ENCODE data around the gene GEMIN4.

The GEMIN4 gene

DNA sequence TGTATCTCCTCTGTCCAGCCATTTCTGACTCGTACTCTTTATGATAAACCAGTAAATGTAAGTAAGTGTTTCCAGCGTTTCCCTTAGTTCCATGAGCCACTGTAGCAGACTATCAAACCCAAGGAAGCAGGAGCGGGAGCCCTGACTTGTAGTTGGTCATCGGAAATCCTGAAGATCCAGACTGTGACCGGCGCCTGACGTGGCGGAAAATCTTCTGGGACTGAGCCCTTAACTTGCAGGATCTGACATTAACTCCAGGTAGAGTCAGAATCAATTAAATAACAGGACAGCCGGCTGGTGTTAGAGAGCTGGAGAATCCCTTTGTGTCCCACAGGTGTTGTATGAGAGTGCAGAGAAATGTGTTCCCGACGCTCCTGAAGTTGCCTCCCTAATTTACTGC is 26.0 kb upstream of the GEMIN4 start:
- no peak overlapping the region for H3K27ac ChIP-seq (replicated peaks; ENCODE audit: low read length)
- no peaks in the 10 kb centered on the region for H3K9me3 ChIP-seq (replicated peaks in 1 of 2; ENCODE audit: control insufficient read depth in 2 of 2, insufficient read depth in 1 of 2, low read depth in 1 of 2, low read length in 2 of 2)
- no peak overlapping the region for H3K4me3 ChIP-seq (ENCODE audit: low read length in 2 of 2)
- H3K18ac ChIP-seq (ENCODE audit: low read length): no peak overlapping the region
- H2AK5ac ChIP-seq (ENCODE audit: low read depth, low read length): no peak overlapping the region
- H2BK120ac ChIP-seq (ENCODE audit: low read depth, low read length): no peak overlapping the region
- H2BK15ac ChIP-seq (ENCODE audit: low read length): no peak overlapping the region
- no peak overlapping the region for H3K23ac ChIP-seq (ENCODE audit: low read depth, low read length, poor library complexity)
- H3K36me3 ChIP-seq (replicated peaks in 1 of 2; ENCODE audit: control insufficient read depth in 2 of 2, insufficient read depth in 2 of 2, low read length in 2 of 2): peaks cover 31 to 63% of the 10 kb centered on the region in 2 donors
- H4K8ac ChIP-seq (ENCODE audit: low read depth, low read length): no peak overlapping the region
- peaks cover 10% of the 10 kb centered on the region for H3K79me1 ChIP-seq (ENCODE audit: low read depth, low read length)
- H3K27me3 ChIP-seq (ENCODE audit: control insufficient read depth in 3 of 3, insufficient read depth in 3 of 3, low read depth in 1 of 3, low read length in 3 of 3): no peaks in the 10 kb centered on the region
- no peak overlapping the region for H4K91ac ChIP-seq (ENCODE audit: low read depth, low read length, poor library complexity)
- no peak overlapping the region for H3K4me2 ChIP-seq (ENCODE audit: insufficient read depth, low read length, poor library complexity, severe bottlenecking)
- no peak overlapping the region for H2AFZ ChIP-seq (ENCODE audit: low read length)
- H3K4ac ChIP-seq (ENCODE audit: low read length): no peak overlapping the region
- WGBS, 2 donors (ENCODE audit: extremely low coverage in 2 of 2, insufficient read length in 2 of 2, insufficient replicate concordance in 1 of 2): no CpG with 5 or more reads among the region's 11 CpGs
- DNase-seq (ENCODE audit: low spot score): no peak
- no peak overlapping the region for H3K14ac ChIP-seq (ENCODE audit: low read length)
- no peak overlapping the region for H3K9ac ChIP-seq (ENCODE audit: low read depth, low read length, poor library complexity)
- H2BK5ac ChIP-seq (ENCODE audit: low read length): no peak overlapping the region
- H2BK12ac ChIP-seq (ENCODE audit: low read length): no peak overlapping the region
- peaks cover 12 to 16% of the 10 kb centered on the region in 2 donors for H3K4me1 ChIP-seq (ENCODE audit: control insufficient read depth in 2 of 2, insufficient read depth in 1 of 2, low read depth in 1 of 2, low read length in 2 of 2)

DNA sequence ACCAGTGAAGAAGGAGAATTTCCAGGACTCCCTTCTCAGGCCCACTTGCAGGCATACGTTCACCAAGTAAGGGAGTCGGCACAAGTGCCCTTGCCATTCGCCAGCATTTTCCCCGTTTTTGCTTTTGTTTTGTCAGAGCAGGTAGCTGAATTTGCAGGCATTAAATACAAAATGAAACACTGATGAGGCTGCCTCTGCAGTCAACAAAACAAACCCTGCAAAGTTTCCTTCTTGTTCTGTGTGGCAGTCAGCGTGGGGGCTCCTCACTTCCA is 22.2 kb upstream of the GEMIN4 start:
- Histone ChIP-seq H3K4me3 (ENCODE audit: low read length in 2 of 2) (no peak overlapping the region), H3K79me1 (ENCODE audit: low read depth, low read length) (peaks cover 3% of the 10 kb centered on the region), H3K4me2 (ENCODE audit: insufficient read depth, low read length, poor library complexity, severe bottlenecking) (peak overlapping the region; percentile 62), H3K27ac (replicated peaks; ENCODE audit: low read length) (peak overlapping the region; percentile 88), H4K91ac (ENCODE audit: low read depth, low read length, poor library complexity) (no peak overlapping the region), H3K9me3 (replicated peaks in 1 of 2; ENCODE audit: control insufficient read depth in 2 of 2, insufficient read depth in 1 of 2, low read depth in 1 of 2, low read length in 2 of 2) (no peaks in the 10 kb centered on the region), H3K14ac (ENCODE audit: low read length) (no peak overlapping the region), H2BK120ac (ENCODE audit: low read depth, low read length) (peak overlapping the region; percentile 52), H2AFZ (ENCODE audit: low read length) (no peak overlapping the region), H3K23ac (ENCODE audit: low read depth, low read length, poor library complexity) (no peak overlapping the region), H2AK5ac (ENCODE audit: low read depth, low read length) (no peak overlapping the region), H3K18ac (ENCODE audit: low read length) (peak overlapping the region; percentile 33), H2BK12ac (ENCODE audit: low read length) (no peak overlapping the region), H3K9ac (ENCODE audit: low read depth, low read length, poor library complexity) (no peak overlapping the region), H4K8ac (ENCODE audit: low read depth, low read length) (no peak overlapping the region), H2BK15ac (ENCODE audit: low read length) (no peak overlapping the region), H3K27me3 (ENCODE audit: control insufficient read depth in 3 of 3, insufficient read depth in 3 of 3, low read depth in 1 of 3, low read length in 3 of 3) (no peaks in the 10 kb centered on the region), H3K4me1 (ENCODE audit: control insufficient read depth in 2 of 2, insufficient read depth in 1 of 2, low read depth in 1 of 2, low read length in 2 of 2) (peaks cover 6 to 18% of the 10 kb centered on the region in 2 donors), H3K36me3 (replicated peaks in 1 of 2; ENCODE audit: control insufficient read depth in 2 of 2, insufficient read depth in 2 of 2, low read length in 2 of 2) (peaks cover 44 to 89% of the 10 kb centered on the region in 2 donors), H2BK5ac (ENCODE audit: low read length) (peak overlapping the region; percentile 22), H3K4ac (ENCODE audit: low read length) (no peak overlapping the region)
- WGBS, 2 donors (ENCODE audit: extremely low coverage in 2 of 2, insufficient read length in 2 of 2, insufficient replicate concordance in 1 of 2): no CpG with 5 or more reads among the region's 5 CpGs
- DNase-seq (ENCODE audit: low spot score): no peak

DNA sequence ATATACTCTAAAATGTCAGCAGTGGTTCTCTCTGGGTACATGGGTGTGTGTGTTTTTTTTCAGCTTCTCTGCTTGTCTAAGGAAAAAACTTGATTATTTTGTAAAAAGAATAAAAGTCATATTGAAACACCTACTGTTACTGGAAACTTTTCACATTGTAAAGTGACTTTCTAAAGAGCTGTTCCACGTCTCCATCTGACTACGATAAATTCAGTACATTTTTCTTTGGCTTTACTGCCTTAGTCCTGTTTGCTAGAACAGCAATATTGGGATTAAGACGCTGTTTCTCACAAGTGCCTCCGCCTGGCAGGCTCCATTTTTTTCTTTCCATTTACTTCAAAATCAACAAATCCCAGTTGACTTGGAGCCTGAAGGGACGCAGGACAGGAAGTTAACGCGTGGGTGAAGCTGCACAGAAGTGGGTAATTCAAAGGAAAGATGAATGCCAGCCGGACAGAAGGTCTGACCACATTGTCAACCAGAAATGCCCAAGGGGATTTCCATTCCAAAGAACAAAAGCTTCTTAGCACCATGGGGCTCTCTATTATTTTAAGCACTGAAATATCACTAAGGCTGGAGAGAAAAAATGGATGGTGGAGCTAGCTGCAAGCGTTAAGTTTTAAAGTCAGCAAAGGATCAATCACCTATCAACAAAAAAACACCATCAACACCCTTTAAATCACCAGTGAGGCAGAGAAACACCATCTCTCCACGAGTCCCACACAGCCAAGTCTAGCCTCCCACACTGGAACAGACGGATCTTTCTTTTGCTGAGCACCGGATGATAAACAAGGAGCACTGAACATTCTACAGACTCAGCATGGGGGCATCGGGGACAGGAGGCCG is 21.6 kb upstream of the GEMIN4 start:
- Histone ChIP-seq H3K23ac (ENCODE audit: low read depth, low read length, poor library complexity) (no peak overlapping the region), H3K9ac (ENCODE audit: low read depth, low read length, poor library complexity) (no peak overlapping the region), H2BK120ac (ENCODE audit: low read depth, low read length) (peak overlapping the region; percentile 52), H3K36me3 (replicated peaks in 1 of 2; ENCODE audit: control insufficient read depth in 2 of 2, insufficient read depth in 2 of 2, low read length in 2 of 2) (peaks cover 46 to 89% of the 10 kb centered on the region in 2 donors), H2AK5ac (ENCODE audit: low read depth, low read length) (no peak overlapping the region), H3K4me2 (ENCODE audit: insufficient read depth, low read length, poor library complexity, severe bottlenecking) (peak overlapping the region; percentile 62), H4K91ac (ENCODE audit: low read depth, low read length, poor library complexity) (no peak overlapping the region), H2BK5ac (ENCODE audit: low read length) (peak overlapping the region; percentile 22), H3K4me1 (ENCODE audit: control insufficient read depth in 2 of 2, insufficient read depth in 1 of 2, low read depth in 1 of 2, low read length in 2 of 2) (peaks cover 6 to 18% of the 10 kb centered on the region in 2 donors), H2BK15ac (ENCODE audit: low read length) (no peak overlapping the region), H2BK12ac (ENCODE audit: low read length) (no peak overlapping the region), H3K4ac (ENCODE audit: low read length) (no peak overlapping the region), H3K27me3 (ENCODE audit: control insufficient read depth in 3 of 3, insufficient read depth in 3 of 3, low read depth in 1 of 3, low read length in 3 of 3) (no peaks in the 10 kb centered on the region), H3K18ac (ENCODE audit: low read length) (peak overlapping the region; percentile 33), H3K14ac (ENCODE audit: low read length) (no peak overlapping the region), H3K4me3 (ENCODE audit: low read length in 2 of 2) (no peak overlapping the region), H3K9me3 (replicated peaks in 1 of 2; ENCODE audit: control insufficient read depth in 2 of 2, insufficient read depth in 1 of 2, low read depth in 1 of 2, low read length in 2 of 2) (no peaks in the 10 kb centered on the region), H2AFZ (ENCODE audit: low read length) (no peak overlapping the region), H4K8ac (ENCODE audit: low read depth, low read length) (no peak overlapping the region), H3K79me1 (ENCODE audit: low read depth, low read length) (peaks cover under 1% of the 10 kb centered on the region), H3K27ac (replicated peaks; ENCODE audit: low read length) (peak overlapping the region; percentile 88)
- DNase-seq (ENCODE audit: low spot score): peak; percentile 70
- WGBS, 2 donors (ENCODE audit: extremely low coverage in 2 of 2, insufficient read length in 2 of 2, insufficient replicate concordance in 1 of 2): no CpG with 5 or more reads among the region's 14 CpGs

DNA sequence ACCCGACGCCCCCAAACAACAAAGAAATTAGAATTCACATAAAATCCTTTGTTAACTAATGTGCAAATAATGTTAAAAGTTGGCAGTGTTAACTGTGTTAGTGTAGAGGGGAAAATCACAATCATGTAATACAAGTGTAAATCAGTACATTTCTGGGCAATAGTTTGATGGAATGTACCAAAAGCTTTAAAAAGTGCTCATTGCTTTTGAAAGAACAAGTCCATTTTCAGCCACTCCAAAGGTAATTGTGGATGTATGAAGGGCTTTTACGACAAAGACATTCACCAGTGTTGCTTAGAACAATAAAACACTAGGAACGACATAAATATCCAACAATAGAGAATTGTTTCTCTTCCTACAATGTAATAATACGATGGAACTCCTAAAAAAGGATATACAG is 21.0 kb upstream of the GEMIN4 start:
- H3K4me1 ChIP-seq (ENCODE audit: control insufficient read depth in 2 of 2, insufficient read depth in 1 of 2, low read depth in 1 of 2, low read length in 2 of 2): peaks cover 6 to 18% of the 10 kb centered on the region in 2 donors
- H2BK15ac ChIP-seq (ENCODE audit: low read length): no peak overlapping the region
- no peak overlapping the region for H3K18ac ChIP-seq (ENCODE audit: low read length)
- peaks cover 40 to 83% of the 10 kb centered on the region in 2 donors for H3K36me3 ChIP-seq (replicated peaks in 1 of 2; ENCODE audit: control insufficient read depth in 2 of 2, insufficient read depth in 2 of 2, low read length in 2 of 2)
- no peaks in the 10 kb centered on the region for H3K27me3 ChIP-seq (ENCODE audit: control insufficient read depth in 3 of 3, insufficient read depth in 3 of 3, low read depth in 1 of 3, low read length in 3 of 3)
- H3K4ac ChIP-seq (ENCODE audit: low read length): no peak overlapping the region
- H3K27ac ChIP-seq (replicated peaks; ENCODE audit: low read length): peak overlapping the region; percentile 85
- H4K8ac ChIP-seq (ENCODE audit: low read depth, low read length): no peak overlapping the region
- no peak overlapping the region for H4K91ac ChIP-seq (ENCODE audit: low read depth, low read length, poor library complexity)
- H3K9me3 ChIP-seq (replicated peaks in 1 of 2; ENCODE audit: control insufficient read depth in 2 of 2, insufficient read depth in 1 of 2, low read depth in 1 of 2, low read length in 2 of 2): no peaks in the 10 kb centered on the region
- no peak overlapping the region for H2BK5ac ChIP-seq (ENCODE audit: low read length)
- H3K23ac ChIP-seq (ENCODE audit: low read depth, low read length, poor library complexity): no peak overlapping the region
- no peak overlapping the region for H2AK5ac ChIP-seq (ENCODE audit: low read depth, low read length)
- DNase-seq (ENCODE audit: low spot score): no peak
- no peaks in the 10 kb centered on the region for H3K79me1 ChIP-seq (ENCODE audit: low read depth, low read length)
- no peak overlapping the region for H2BK12ac ChIP-seq (ENCODE audit: low read length)
- H3K4me3 ChIP-seq (ENCODE audit: low read length in 2 of 2): no peak overlapping the region
- no peak overlapping the region for H3K4me2 ChIP-seq (ENCODE audit: insufficient read depth, low read length, poor library complexity, severe bottlenecking)
- H2BK120ac ChIP-seq (ENCODE audit: low read depth, low read length): no peak overlapping the region
- no CpG with 5 or more reads among the region's 5 CpGs for WGBS, 2 donors (ENCODE audit: extremely low coverage in 2 of 2, insufficient read length in 2 of 2, insufficient replicate concordance in 1 of 2)
- no peak overlapping the region for H2AFZ ChIP-seq (ENCODE audit: low read length)
- H3K14ac ChIP-seq (ENCODE audit: low read length): no peak overlapping the region
- H3K9ac ChIP-seq (ENCODE audit: low read depth, low read length, poor library complexity): no peak overlapping the region

All from neuronal stem cell (in vitro differentiated cells).